H9 (cell line): ENCODE results near the gene KCNAB3. TPM values are rescaled to one million over a fixed set of nuclear protein-coding genes. Genes with fewer than 3 reads are reported as not detected.

Experiments used
- DNase-seq: peaks from one replicate; pipeline ENCODE4 v3.0.0-alpha.2; 2017
- H2AFZ ChIP-seq: one replicate; pipeline ENCODE4 v1.6.1; 2013; ENCODE audit warnings: mild to moderate bottlenecking, low read length, control low read depth, moderate library complexity
- H2AK5ac ChIP-seq: 2 replicates; pipeline ENCODE4 v1.6.1; 2013; ENCODE audit warnings: low read length, control low read depth, mixed read lengths; ENCODE audit not compliant: insufficient read length
- H2BK120ac ChIP-seq: one replicate; pipeline ENCODE4 v1.6.1; 2013; ENCODE audit warnings: low read depth, mild to moderate bottlenecking, low read length, control low read depth, inconsistent platforms; ENCODE audit not compliant: poor library complexity, severe bottlenecking
- H2BK12ac ChIP-seq: 2 replicates; pipeline ENCODE4 v1.6.1; 2013; ENCODE audit warnings: low read length, control low read depth, mixed read lengths, low read depth; ENCODE audit not compliant: insufficient read length
- H2BK15ac ChIP-seq: 2 replicates; pipeline ENCODE4 v1.6.1; 2013; ENCODE audit warnings: low read depth, low read length, control low read depth
- H2BK20ac ChIP-seq: one replicate; pipeline ENCODE4 v1.6.1; 2013; ENCODE audit warnings: low read depth, mild to moderate bottlenecking, low read length, control low read depth, inconsistent platforms; ENCODE audit not compliant: poor library complexity, severe bottlenecking
- H2BK5ac ChIP-seq: 2 replicates; pipeline ENCODE4 v1.6.1; 2013; ENCODE audit warnings: low read length, control low read depth, mixed read lengths; ENCODE audit not compliant: insufficient read length
- H3K14ac ChIP-seq: 2 replicates; pipeline ENCODE4 v1.6.1; 2013; ENCODE audit warnings: low read length, control low read depth; ENCODE audit not compliant: insufficient read depth
- H3K18ac ChIP-seq: 2 replicates; pipeline ENCODE4 v1.6.1; 2013; ENCODE audit warnings: low read depth, mild to moderate bottlenecking, mixed read lengths, low read length, control low read depth; ENCODE audit not compliant: insufficient read length
- H3K23ac ChIP-seq: 2 replicates; pipeline ENCODE4 v1.6.1; 2013; ENCODE audit warnings: low read length, control low read depth, mixed read lengths, low read depth; ENCODE audit not compliant: insufficient read length
- H3K23me2 ChIP-seq: 2 replicates; pipeline ENCODE4 v1.6.1; 2013; ENCODE audit warnings: low read depth, mild to moderate bottlenecking, mixed read lengths, low read length, control low read depth; ENCODE audit not compliant: insufficient read length, poor library complexity, severe bottlenecking
- H3K27ac ChIP-seq: 2 replicates; pipeline ENCODE4 v1.5.1; 2013; ENCODE audit warnings: low read length, control low read depth, mixed read lengths, low read depth; ENCODE audit not compliant: insufficient read length
- H3K27me3 ChIP-seq: 2 replicates; pipeline ENCODE4 v1.6.1; 2013; ENCODE audit warnings: low read length, control low read depth, inconsistent platforms; ENCODE audit not compliant: insufficient read depth
- H3K4ac ChIP-seq: 2 replicates; pipeline ENCODE4 v1.6.1; 2013; ENCODE audit warnings: low read depth, mild to moderate bottlenecking, control low read depth, inconsistent platforms, low read length, moderate library complexity
- H3K4me1 ChIP-seq: 2 replicates; pipeline ENCODE4 v1.6.1; 2013; ENCODE audit warnings: low read length, control low read depth, inconsistent platforms; ENCODE audit not compliant: insufficient read depth
- H3K4me2 ChIP-seq: 2 replicates; pipeline ENCODE4 v1.6.1; 2013; ENCODE audit warnings: low read length, control low read depth, mixed read lengths; ENCODE audit not compliant: insufficient read length, insufficient read depth
- H3K56ac ChIP-seq: 2 replicates; pipeline ENCODE4 v1.6.1; 2013; ENCODE audit warnings: low read depth, mild to moderate bottlenecking, mixed read lengths, low read length, control low read depth; ENCODE audit not compliant: insufficient read length
- H3K79me1 ChIP-seq: 2 replicates; pipeline ENCODE4 v1.6.1; 2013; ENCODE audit warnings: low read depth, mild to moderate bottlenecking, moderate library complexity, low read length, control low read depth, inconsistent platforms; ENCODE audit not compliant: insufficient read depth, poor library complexity, severe bottlenecking
- H3K79me2 ChIP-seq: 2 replicates; pipeline ENCODE4 v1.6.1; 2013; ENCODE audit warnings: low read length, control low read depth, inconsistent platforms; ENCODE audit not compliant: insufficient read depth
- H3K9ac ChIP-seq: 2 replicates; pipeline ENCODE4 v1.6.1; 2013; ENCODE audit warnings: low read length, control low read depth, mixed read lengths; ENCODE audit not compliant: insufficient read length; ENCODE audit errors: extremely low read depth
- H3K9me3 ChIP-seq: one replicate; pipeline ENCODE4 v1.6.1; 2013; ENCODE audit warnings: low read depth, low read length, inconsistent platforms; ENCODE audit not compliant: control insufficient read depth
- H3T11ph ChIP-seq: one replicate; pipeline ENCODE4 v1.6.1; 2013; ENCODE audit warnings: mild to moderate bottlenecking, low read length, control low read depth, inconsistent platforms
- H4K20me1 ChIP-seq: one replicate; pipeline ENCODE4 v1.6.1; 2013; ENCODE audit not compliant: control insufficient read depth, insufficient read length, insufficient read depth
- H4K5ac ChIP-seq: 2 replicates; pipeline ENCODE4 v1.6.1; 2013; ENCODE audit warnings: low read depth, mild to moderate bottlenecking, mixed read lengths, low read length, control low read depth; ENCODE audit not compliant: insufficient read length
- H4K8ac ChIP-seq: replicated peaks from 2 replicates; pipeline ENCODE4 v1.6.1; 2013; ENCODE audit warnings: low read length, control low read depth, mixed read lengths, low read depth; ENCODE audit not compliant: insufficient read length
- H4K91ac ChIP-seq: 2 replicates; pipeline ENCODE4 v1.6.1; 2013; ENCODE audit warnings: low read depth, mild to moderate bottlenecking, moderate library complexity, mixed read lengths, low read length, control low read depth; ENCODE audit not compliant: insufficient read length
- H3K27ac Mint-ChIP-seq, 3 experiments: 2 replicates in 2 of 3; 3 replicates in 1 of 3; pipeline ENCODE4 v1.8.0; 2020 to 2021; ENCODE audit warnings: mixed read lengths in 3 of 3, mild to moderate bottlenecking in 1 of 3, moderate library complexity in 1 of 3
- H3K27me3 Mint-ChIP-seq: 2 replicates; pipeline ENCODE4 v1.8.0; 2021; ENCODE audit warnings: low read depth, mild to moderate bottlenecking, moderate library complexity, mixed read lengths
- H3K36me3 Mint-ChIP-seq, 3 experiments: 2 replicates in 2 of 3; 3 replicates in 1 of 3; pipeline ENCODE4 v1.8.0; 2020 to 2021; ENCODE audit warnings: low read depth in 3 of 3, mixed read lengths in 3 of 3; ENCODE audit not compliant: insufficient read depth in 1 of 3
- H3K4me1 Mint-ChIP-seq, 2 experiments: 2 replicates each; pipeline ENCODE4 v1.8.0; 2020; ENCODE audit warnings: mixed read lengths in 2 of 2
- H3K4me3 Mint-ChIP-seq, 2 experiments: 2 replicates in 1 of 2; 3 replicates in 1 of 2; pipeline ENCODE4 v1.8.0; 2020 to 2021; ENCODE audit warnings: mild to moderate bottlenecking in 2 of 2, mixed read lengths in 2 of 2, moderate library complexity in 1 of 2
- H3K9me3 Mint-ChIP-seq, 2 experiments: 2 replicates in 1 of 2; 3 replicates in 1 of 2; pipeline ENCODE4 v1.8.0; 2020; ENCODE audit warnings: mild to moderate bottlenecking in 2 of 2, mixed read lengths in 2 of 2, moderate library complexity in 1 of 2
- CTCF ChIP-seq: fragments of 200-600 bp; sonication (generic); conservative IDR thresholded peaks from 3 replicates; pipeline ENCODE4 v1.8.0; 2021; ENCODE audit warnings: antibody characterized with exemption, mild to moderate bottlenecking
- WGBS: extraction: QIAGEN DNeasy Blood & Tissue Kit; methylation state at CpG from one replicate; pipeline ENCODE4 v1.1.7; 2013; ENCODE audit warnings: missing lambda C conversion rate, low lambda C conversion rate, mixed read lengths; ENCODE audit not compliant: insufficient read length; ENCODE audit errors: extremely low coverage; 5-methylcytosine and 5-hydroxymethylcytosine counted together
- total RNA-seq: library from RNA; stranded (reverse); gene quantifications from 2 replicates; pipeline ENCODE4 v1.2.1, GENCODE V29; 2021

KCNAB3 gene
- total RNA-seq, 1 experiment from 2014 or later: 6.4 TPM

DNA sequence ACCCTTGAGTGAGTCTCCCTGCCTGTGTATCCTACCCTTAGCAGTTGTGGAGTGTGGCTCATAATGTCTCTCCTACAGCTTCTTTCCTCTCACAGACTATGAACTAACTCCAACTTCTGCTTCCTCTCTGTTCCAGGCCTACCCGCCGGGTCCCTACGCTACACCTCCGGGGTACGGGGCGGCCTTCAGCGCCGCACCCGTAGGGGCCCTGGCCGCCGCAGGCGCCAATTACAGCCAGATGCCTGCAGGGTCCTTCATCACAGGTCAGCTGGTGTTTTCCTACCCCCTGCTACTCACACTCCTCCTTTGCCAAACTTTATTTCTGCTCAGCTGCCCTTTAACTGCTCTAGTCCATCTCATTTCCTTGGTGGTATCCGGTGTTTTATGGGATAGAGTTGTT lies 18.9 kb downstream of the KCNAB3 start:
- Histone ChIP-seq H4K20me1 (no peaks in the 10 kb centered on the region), H3K14ac (no peak overlapping the region), H3T11ph (no peak overlapping the region), H3K4me1 (no peaks in the 10 kb centered on the region), H3K56ac (no peak overlapping the region), H3K9me3 (no peaks in the 10 kb centered on the region), H3K23ac (no peak overlapping the region), H2AK5ac (no peak overlapping the region), H3K27me3 (peaks cover 6% of the 10 kb centered on the region), H4K91ac (no peak overlapping the region), H2BK120ac (no peak overlapping the region), H4K5ac (no peak overlapping the region), H4K8ac (no peak overlapping the region), H3K27ac (no peak overlapping the region), H3K4ac (no peak overlapping the region), H3K4me2 (no peak overlapping the region), H3K9ac (no peak overlapping the region), H3K18ac (no peak overlapping the region), H2BK15ac (no peak overlapping the region), H3K79me1 (no peaks in the 10 kb centered on the region), H3K23me2 (peaks cover 7% of the 10 kb centered on the region), H2BK12ac (no peak overlapping the region), H2BK5ac (no peak overlapping the region), H2BK20ac (no peak overlapping the region), H3K79me2 (no peaks in the 10 kb centered on the region), H2AFZ (no peak overlapping the region)
- H3K27me3 Mint-ChIP-seq: peaks cover 17% of the 10 kb centered on the region
- TF ChIP-seq CTCF: no peak
- H3K27ac Mint-ChIP-seq: no peak overlapping the region
- no CpG with 5 or more reads among the region's 13 CpGs for WGBS
- H3K4me3 Mint-ChIP-seq: no peak overlapping the region
- H3K36me3 Mint-ChIP-seq: peaks cover 0 to 36% (median 10%) of the 10 kb centered on the region in 3 experiments; a peak in 5 of 7 replicates
- H3K4me1 Mint-ChIP-seq: peaks cover 8% of the 10 kb centered on the region in 2 experiments
- DNase-seq: no peak
- H3K9me3 Mint-ChIP-seq: no peaks in the 10 kb centered on the region
